Loucy (cell line): ENCODE measurements around the gene PLA2G2C.

Experiments used
- CTCF ChIP-seq: fragments of 200-600 bp; sonication (generic); conservative IDR thresholded peaks from 2 replicates; pipeline ENCODE4 v1.5.1; 2014; ENCODE audit warnings: mild to moderate bottlenecking, antibody characterized with exemption, low read length
- EZH2phosphoT487 ChIP-seq: fragments of 200-600 bp; IDR thresholded peaks from 2 replicates; pipeline ENCODE4 v1.6.1; 2018; ENCODE audit warnings: antibody characterized with exemption, mild to moderate bottlenecking, moderate library complexity, borderline replicate concordance

- no peak for TF ChIP-seq CTCF
- TF ChIP-seq EZH2phosphoT487 = no peak
These were observed 24.6 kb upstream of the PLA2G2C start for GRCh38 chr1:20210736-20211460.
